ENCODE data around the gene ATXN7L1.
"Not testable (repeated sequence)": the region's sequence is repeated elsewhere in the genome, so short reads cannot be mapped to it uniquely, and the experiment has no call there.

Gene ATXN7L1

DNA sequence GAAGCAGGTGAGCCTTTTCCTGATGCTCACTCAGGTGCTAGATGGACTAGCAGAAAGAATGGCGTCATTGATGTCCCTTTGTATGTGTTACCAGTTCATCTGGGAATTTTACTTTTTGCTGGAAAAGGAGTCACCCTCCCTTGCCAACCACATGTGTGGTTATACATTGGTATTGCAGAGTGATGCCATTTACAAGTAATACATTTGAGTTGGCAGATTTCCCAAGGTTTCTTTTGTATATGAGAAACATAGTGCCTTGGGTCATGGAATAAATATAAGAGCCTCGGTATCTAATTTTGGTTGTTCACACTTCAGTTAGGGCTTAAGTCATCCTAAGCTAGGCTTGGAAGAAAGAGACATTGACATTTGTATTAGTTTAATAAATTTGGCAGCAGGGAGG is 10.4 kb upstream of the ATXN7L1 start:
- H3K36me3 ChIP-seq (ENCODE audit: insufficient read depth, low read depth, low read length): no peaks in the 10 kb centered on the region
- H3K27me3 ChIP-seq (ENCODE audit: insufficient read depth, low read length): no peaks in the 10 kb centered on the region
- H3K4me1 ChIP-seq (ENCODE audit: insufficient read depth, low read length): peaks cover 5% of the 10 kb centered on the region; the same call in 1 of the 2 replicates
- no peaks in the 10 kb centered on the region for H3K9me3 ChIP-seq (ENCODE audit: insufficient read depth, low read depth, low read length)
- no peak overlapping the region for H3K27ac ChIP-seq (ENCODE audit: low read length)
- H3K9ac ChIP-seq (ENCODE audit: low read depth, low read length): no peak overlapping the region
- H3K4me3 ChIP-seq (ENCODE audit: low read length): no peak overlapping the region

DNA sequence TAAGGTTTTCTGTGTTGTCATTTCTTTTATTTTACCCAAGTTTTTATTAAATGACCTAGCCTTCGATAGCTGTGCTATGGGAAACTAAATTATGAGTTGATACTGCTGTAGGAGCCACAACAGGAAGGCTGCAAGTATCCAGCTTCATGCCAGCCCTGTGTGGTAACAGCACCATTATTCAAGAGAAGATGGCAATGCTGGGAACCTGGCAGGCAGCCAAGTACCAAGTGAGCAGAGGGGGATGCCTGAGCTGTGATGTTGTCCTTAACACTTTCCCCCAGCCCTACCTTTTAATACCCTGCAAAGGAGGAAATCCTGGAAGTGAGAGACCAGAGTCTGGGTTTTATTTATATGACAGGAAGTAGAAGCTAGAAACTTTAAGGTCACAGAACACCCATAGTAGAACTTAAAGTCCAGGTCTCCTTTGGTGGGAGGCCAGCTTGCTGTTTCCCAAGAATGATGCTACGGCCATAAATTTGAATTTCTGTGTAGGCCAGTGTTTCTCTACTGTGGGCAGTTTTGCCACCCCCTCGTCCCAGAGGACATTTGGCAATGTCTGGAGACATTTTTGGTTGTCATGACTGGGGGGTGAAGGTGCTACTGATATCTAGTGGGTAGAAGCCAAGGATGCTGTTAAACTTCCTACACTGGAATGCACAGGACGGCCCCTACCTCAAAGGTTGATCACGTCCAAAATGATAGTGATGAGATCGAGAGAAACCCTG is 9.2 kb upstream of the ATXN7L1 start:
- Histone ChIP-seq H3K9ac (ENCODE audit: low read depth, low read length) (no peak overlapping the region), H3K36me3 (ENCODE audit: insufficient read depth, low read depth, low read length) (no peaks in the 10 kb centered on the region), H3K4me1 (ENCODE audit: insufficient read depth, low read length) (peaks cover 8% of the 10 kb centered on the region), H3K27ac (ENCODE audit: low read length) (no peak overlapping the region), H3K9me3 (ENCODE audit: insufficient read depth, low read depth, low read length) (no peaks in the 10 kb centered on the region), H3K4me3 (ENCODE audit: low read length) (no peak overlapping the region), H3K27me3 (ENCODE audit: insufficient read depth, low read length) (no peaks in the 10 kb centered on the region)

DNA sequence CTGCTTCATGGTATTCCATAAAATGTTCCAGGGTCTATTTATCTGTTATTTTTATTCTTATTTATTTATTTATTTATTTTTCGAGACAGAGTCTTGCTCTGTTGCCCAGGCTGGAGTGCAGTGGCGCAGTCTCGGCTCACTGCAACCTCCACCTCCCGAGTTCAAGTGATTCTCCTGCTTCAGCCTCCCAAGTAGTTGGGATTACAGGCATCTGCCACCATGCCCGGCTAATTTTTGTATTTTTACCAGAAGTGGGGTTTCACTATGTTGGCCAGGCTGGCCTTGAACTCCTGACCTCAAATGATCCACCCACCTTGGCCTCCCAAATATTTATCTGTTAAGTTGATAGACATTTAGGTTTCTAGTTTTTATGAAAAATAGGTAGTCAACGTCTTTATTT is 6.8 kb upstream of the ATXN7L1 start:
- peaks cover 11% of the 10 kb centered on the region for H3K4me1 ChIP-seq (ENCODE audit: insufficient read depth, low read length)
- H3K36me3 ChIP-seq (ENCODE audit: insufficient read depth, low read depth, low read length); H3K27ac ChIP-seq (ENCODE audit: low read length); H3K27me3 ChIP-seq (ENCODE audit: insufficient read depth, low read length); H3K9me3 ChIP-seq (ENCODE audit: insufficient read depth, low read depth, low read length); H3K4me3 ChIP-seq (ENCODE audit: low read length); H3K9ac ChIP-seq (ENCODE audit: low read depth, low read length): not testable (repeated sequence)

DNA sequence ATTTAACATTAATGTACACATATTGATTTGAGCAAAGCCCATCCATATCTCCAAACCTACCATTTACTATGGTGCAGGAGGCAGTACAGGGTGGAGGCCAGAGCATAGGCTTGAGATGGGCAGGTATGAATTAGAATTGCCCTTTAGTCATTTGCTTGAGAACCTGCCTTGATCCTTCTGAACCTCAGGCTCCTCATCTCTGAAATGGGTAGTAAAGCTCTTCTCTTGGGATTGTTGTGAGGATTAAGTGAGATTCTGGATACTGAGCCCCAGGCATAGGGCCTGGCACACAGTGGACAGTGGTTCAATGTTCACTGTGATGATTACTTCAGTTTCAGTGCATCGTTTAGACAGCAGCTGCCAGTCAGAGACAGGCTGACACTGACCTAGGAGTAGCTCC is 5.0 kb upstream of the ATXN7L1 start:
- Histone ChIP-seq H3K27me3 (ENCODE audit: insufficient read depth, low read length) (peaks cover 22% of the 10 kb centered on the region), H3K4me3 (ENCODE audit: low read length) (no peak overlapping the region), H3K36me3 (ENCODE audit: insufficient read depth, low read depth, low read length) (no peaks in the 10 kb centered on the region), H3K4me1 (ENCODE audit: insufficient read depth, low read length) (peaks cover 18% of the 10 kb centered on the region), H3K9ac (ENCODE audit: low read depth, low read length) (no peak overlapping the region), H3K9me3 (ENCODE audit: insufficient read depth, low read depth, low read length) (no peaks in the 10 kb centered on the region), H3K27ac (ENCODE audit: low read length) (no peak overlapping the region)

DNA sequence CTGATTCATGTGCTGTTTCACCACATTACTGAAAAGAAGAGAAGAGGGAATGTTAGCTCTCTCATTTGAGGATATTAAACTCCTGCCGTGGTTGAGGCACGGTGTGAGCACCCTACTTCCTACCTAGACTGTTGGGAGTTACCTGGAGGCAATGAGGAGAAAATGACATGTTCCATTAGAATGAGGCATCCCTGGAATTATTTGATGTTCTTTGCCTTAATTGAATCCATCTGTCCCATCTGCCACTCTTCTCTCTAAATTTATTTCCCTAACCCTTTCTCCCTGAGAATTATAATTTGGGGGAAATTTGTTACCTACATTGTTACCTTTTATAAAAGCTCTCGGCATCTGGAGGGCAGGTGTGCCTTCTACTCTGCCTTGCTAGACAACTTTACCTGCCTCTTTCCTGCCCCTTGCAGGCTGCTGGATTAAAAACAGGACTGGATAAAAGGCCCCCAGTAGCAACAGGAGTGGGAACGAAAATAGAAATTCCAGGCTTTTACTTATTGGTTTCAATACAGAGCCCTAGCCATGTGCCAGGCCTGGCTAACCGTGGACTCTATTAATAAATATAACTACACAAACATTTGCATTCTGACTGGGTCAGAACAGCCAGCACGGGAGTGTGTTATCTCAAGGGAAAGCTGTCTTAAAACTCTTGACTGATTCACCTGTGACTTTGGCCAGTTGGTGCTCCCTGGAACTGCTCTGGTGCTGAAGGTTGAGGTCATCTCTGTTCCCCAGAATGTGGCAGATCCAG is 4.4 kb upstream of the ATXN7L1 start:
- Histone ChIP-seq H3K9me3 (ENCODE audit: insufficient read depth, low read depth, low read length) (no peaks in the 10 kb centered on the region), H3K4me1 (ENCODE audit: insufficient read depth, low read length) (peaks cover 18% of the 10 kb centered on the region)

DNA sequence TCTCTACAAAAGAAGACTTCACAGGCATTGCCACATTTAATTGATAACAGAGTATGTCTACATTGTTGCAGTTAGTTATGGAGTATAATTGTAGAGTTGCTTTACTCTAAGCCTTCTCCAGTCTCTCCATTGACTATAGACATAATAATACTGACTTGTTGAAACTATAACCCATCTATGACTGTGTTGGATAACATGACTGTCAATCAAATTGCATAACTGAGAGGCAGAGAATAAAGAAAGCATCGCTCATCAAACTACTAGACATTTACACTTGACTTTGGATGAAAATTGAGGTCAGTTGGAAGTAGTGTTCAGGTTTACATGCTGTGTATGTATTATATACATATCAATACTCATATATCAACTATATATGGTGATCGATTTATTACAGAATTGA is 3.4 kb upstream of the ATXN7L1 start:
- no peak overlapping the region for H3K4me3 ChIP-seq (ENCODE audit: low read length)
- H3K4me1 ChIP-seq (ENCODE audit: insufficient read depth, low read length): peaks cover 22% of the 10 kb centered on the region
- H3K27ac ChIP-seq (ENCODE audit: low read length): no peak overlapping the region
- peaks cover 3% of the 10 kb centered on the region; the same call in 1 of the 2 replicates for H3K36me3 ChIP-seq (ENCODE audit: insufficient read depth, low read depth, low read length)
- H3K27me3 ChIP-seq (ENCODE audit: insufficient read depth, low read length): peaks cover 22% of the 10 kb centered on the region
- no peaks in the 10 kb centered on the region for H3K9me3 ChIP-seq (ENCODE audit: insufficient read depth, low read depth, low read length)
- no peak overlapping the region for H3K9ac ChIP-seq (ENCODE audit: low read depth, low read length)

More for the DNA sequence above, 4.4 kb upstream of the ATXN7L1 start:
- H3K4me3 ChIP-seq (ENCODE audit: low read length): no peak overlapping the region
- H3K36me3 ChIP-seq (ENCODE audit: insufficient read depth, low read depth, low read length): no peaks in the 10 kb centered on the region
- peaks cover 22% of the 10 kb centered on the region for H3K27me3 ChIP-seq (ENCODE audit: insufficient read depth, low read length)
- H3K9ac ChIP-seq (ENCODE audit: low read depth, low read length): no peak overlapping the region
- no peak overlapping the region for H3K27ac ChIP-seq (ENCODE audit: low read length)

DNA sequence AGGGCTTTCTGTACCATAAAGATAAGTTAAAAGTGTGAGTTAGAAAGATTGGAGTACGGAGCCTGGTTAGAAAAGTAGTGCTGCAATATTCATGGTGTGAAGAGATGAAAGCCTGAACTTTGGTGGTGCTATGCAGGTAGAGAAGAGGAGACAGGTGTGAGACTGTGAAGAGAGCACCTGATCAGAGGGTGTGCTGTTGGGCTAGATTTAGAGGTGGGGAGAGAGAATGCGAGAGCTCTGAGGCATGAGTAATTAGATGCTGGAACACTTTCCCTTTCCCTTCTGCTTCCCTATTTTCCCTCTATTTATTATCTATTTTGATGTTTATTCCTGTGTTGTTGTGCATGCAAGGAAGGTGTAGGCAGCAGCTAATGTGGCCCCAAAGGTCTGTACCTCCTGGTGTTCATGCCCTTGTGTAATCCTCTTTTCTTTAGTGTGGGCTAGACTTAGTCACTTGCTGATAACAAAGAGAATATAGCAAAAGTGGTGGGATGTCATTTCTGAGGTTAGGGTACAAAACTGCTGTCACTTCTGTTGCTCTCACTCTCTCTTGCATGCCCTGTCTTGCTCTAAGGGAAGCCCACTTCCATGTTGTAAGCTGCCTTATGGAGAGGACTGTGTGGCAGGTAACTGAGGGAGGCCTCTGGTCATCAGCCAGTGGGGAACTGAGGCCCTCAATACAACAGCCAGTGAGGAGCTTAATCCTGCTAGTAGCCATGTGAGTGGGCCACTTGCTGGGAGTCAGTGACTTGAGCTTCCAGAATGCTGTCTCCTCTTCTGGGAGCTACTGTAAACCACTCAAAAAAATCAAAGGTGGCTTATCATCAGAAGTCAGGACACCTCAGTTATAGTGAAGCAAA is 2.6 kb upstream of the ATXN7L1 start:
- H3K9me3 ChIP-seq (ENCODE audit: insufficient read depth, low read depth, low read length): no peaks in the 10 kb centered on the region
- H3K4me3 ChIP-seq (ENCODE audit: low read length): peak overlapping the region; percentile 73; the same call in 1 of the 2 replicates
- peaks cover 22% of the 10 kb centered on the region for H3K27me3 ChIP-seq (ENCODE audit: insufficient read depth, low read length)
- H3K27ac ChIP-seq (ENCODE audit: low read length): no peak overlapping the region
- H3K36me3 ChIP-seq (ENCODE audit: insufficient read depth, low read depth, low read length): peaks cover 11% of the 10 kb centered on the region; the same call in 1 of the 2 replicates
- peaks cover 20% of the 10 kb centered on the region for H3K4me1 ChIP-seq (ENCODE audit: insufficient read depth, low read length)
- H3K9ac ChIP-seq (ENCODE audit: low read depth, low read length): no peak overlapping the region

DNA sequence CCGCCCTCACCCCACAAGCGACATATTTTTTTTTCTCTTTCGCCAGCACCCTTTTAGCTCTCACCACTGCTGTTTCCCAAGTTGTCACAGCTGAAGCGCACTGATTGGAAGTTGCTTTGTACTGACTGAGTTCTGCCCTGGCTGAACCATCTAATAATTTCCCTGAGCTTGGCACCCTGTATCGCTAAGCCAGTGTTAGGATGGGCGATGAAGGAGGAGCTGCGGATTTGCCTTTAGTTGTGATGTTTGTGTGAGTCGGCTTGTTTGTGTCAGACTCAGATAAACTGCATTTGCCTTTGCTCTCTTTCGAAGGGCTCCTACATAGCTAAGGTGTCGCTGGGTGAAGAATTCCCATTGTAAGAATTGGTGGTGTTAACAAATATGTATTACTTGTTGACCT is 1.3 kb upstream of the ATXN7L1 start:
- peaks cover 19% of the 10 kb centered on the region for H3K4me1 ChIP-seq (ENCODE audit: insufficient read depth, low read length)
- H3K27ac ChIP-seq (ENCODE audit: low read length): no peak overlapping the region
- no peaks in the 10 kb centered on the region for H3K9me3 ChIP-seq (ENCODE audit: insufficient read depth, low read depth, low read length)
- peak overlapping the region; percentile 60; the same call in 1 of the 2 replicates for H3K9ac ChIP-seq (ENCODE audit: low read depth, low read length)
- peak overlapping the region; percentile 73 for H3K4me3 ChIP-seq (ENCODE audit: low read length)
- peaks cover 22% of the 10 kb centered on the region for H3K27me3 ChIP-seq (ENCODE audit: insufficient read depth, low read length)
- peaks cover 18% of the 10 kb centered on the region for H3K36me3 ChIP-seq (ENCODE audit: insufficient read depth, low read depth, low read length)

DNA sequence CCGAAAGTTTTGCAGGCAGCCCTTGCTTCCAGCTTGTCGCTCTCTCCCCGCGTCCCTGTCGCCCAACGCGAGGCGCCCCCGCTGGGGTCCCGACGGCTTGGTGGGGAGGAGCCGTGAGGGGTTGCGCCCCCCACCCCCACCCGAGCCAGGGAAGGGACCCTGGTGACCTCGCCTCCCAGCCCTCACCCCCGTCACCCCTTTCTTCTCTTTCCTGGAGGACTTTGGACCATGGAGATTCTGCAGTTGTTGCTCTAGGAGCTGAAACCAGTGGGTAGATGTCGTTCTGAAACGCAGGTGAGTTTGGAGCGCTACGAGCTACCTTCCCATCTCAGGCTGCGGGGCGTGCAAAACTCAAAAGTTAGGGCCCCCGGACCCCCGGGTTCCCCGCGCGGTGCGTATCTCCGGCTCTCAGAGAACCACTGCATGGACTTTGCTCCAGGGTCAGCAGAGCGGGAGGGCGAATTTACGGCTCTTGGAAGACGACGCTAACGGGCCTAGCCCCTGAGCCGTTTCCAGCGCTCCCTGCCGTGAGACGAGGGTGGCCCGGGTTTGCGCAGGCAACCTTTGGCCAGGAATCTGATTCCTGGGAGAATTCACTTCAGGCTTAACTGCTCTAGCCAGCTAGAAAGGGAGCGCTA is 684 bp upstream of the ATXN7L1 start:
- Histone ChIP-seq H3K27ac (ENCODE audit: low read length) (no peak overlapping the region), H3K9ac (ENCODE audit: low read depth, low read length) (peak overlapping the region; percentile 60; the same call in 1 of the 2 replicates)

DNA sequence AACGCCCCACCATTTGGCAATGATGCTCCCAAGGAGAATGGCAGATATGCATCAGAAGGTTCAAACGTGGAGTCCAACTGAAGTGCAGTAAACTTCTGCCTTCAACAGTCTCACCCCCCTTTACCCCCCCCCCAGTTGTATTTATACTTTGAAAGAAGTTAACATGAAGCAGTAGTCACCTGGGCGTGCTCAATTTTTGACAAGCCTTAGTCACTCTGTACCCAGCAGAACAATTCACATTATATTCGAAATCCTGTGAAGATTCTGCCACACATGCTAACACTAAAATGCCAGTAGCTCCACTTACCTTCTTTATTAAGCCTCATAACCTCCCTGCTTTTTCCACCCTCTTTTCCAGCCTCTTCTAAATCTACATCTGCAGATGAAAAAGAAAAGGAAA is 894 bp downstream of the ATXN7L1 start:
- H3K4me3 ChIP-seq (ENCODE audit: low read length): peak overlapping the region; percentile 89
- H3K27me3 ChIP-seq (ENCODE audit: insufficient read depth, low read length): peaks cover 22% of the 10 kb centered on the region
- peak overlapping the region; percentile 98; the same call in 1 of the 2 replicates for H3K9ac ChIP-seq (ENCODE audit: low read depth, low read length)
- H3K27ac ChIP-seq (ENCODE audit: low read length): no peak overlapping the region
- H3K36me3 ChIP-seq (ENCODE audit: insufficient read depth, low read depth, low read length): peaks cover 24% of the 10 kb centered on the region
- peaks cover 14% of the 10 kb centered on the region for H3K4me1 ChIP-seq (ENCODE audit: insufficient read depth, low read length)
- no peaks in the 10 kb centered on the region for H3K9me3 ChIP-seq (ENCODE audit: insufficient read depth, low read depth, low read length)

More for the DNA sequence above, 684 bp upstream of the ATXN7L1 start:
- peak overlapping the region; percentile 73 for H3K4me3 ChIP-seq (ENCODE audit: low read length)
- peaks cover 24% of the 10 kb centered on the region for H3K36me3 ChIP-seq (ENCODE audit: insufficient read depth, low read depth, low read length)
- no peaks in the 10 kb centered on the region for H3K9me3 ChIP-seq (ENCODE audit: insufficient read depth, low read depth, low read length)
- H3K4me1 ChIP-seq (ENCODE audit: insufficient read depth, low read length): peaks cover 19% of the 10 kb centered on the region
- peaks cover 22% of the 10 kb centered on the region for H3K27me3 ChIP-seq (ENCODE audit: insufficient read depth, low read length)

DNA sequence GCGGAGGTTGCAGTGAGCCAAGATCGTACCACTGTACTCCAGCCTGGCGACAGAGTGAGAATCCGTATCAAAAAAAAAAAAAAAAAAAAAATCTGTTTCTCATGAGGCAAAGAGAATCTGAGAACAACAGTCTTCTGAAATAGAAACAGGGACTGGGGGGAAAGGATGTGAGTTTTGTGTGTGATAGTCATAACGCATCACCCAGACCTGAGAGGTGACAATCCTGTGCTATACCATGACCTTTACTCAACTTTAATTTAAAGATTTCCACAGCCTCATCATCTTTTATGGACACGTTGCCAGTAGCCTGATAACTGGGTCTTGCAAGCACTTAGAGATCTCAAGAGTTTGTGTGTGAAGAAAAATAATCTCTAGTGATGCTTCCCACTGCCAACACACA is 2.3 kb downstream of the ATXN7L1 start:
- H3K36me3 ChIP-seq (ENCODE audit: insufficient read depth, low read depth, low read length): peaks cover 28% of the 10 kb centered on the region
- H3K4me1 ChIP-seq (ENCODE audit: insufficient read depth, low read length): peaks cover 11% of the 10 kb centered on the region
- no peak overlapping the region for H3K9ac ChIP-seq (ENCODE audit: low read depth, low read length)
- no peaks in the 10 kb centered on the region for H3K9me3 ChIP-seq (ENCODE audit: insufficient read depth, low read depth, low read length)
- peaks cover 22% of the 10 kb centered on the region for H3K27me3 ChIP-seq (ENCODE audit: insufficient read depth, low read length)
- H3K27ac ChIP-seq (ENCODE audit: low read length): no peak overlapping the region
- H3K4me3 ChIP-seq (ENCODE audit: low read length): no peak overlapping the region
